Measurements from ENCODE around the gene ADGRE3. TPM values are rescaled to one million over a fixed set of nuclear protein-coding genes. Genes with fewer than 3 reads are reported as not detected.

ADGRE3 gene
- total and polyA plus RNA-seq, 2 of the 4 experiments (the other 2 are of a cell fraction): not detected

DNA sequence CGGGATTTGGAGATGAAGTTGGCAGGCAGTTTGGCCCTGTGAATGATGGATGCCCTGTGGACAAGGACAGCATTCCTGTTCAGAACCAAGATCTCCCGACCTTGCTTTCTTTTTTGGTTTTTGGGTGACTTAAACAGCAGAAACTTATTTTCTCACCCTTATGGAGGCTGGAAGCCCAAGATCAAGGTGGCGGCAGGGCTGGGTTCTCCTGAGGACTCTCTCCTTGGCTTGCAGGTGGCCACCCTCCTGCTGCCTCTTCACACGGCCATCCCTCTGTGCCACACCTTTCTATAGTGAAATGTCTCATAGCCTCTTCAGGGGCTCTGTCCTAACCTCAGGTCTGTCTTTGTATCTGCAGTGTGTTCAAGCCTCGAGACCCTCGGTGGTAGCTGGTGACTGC is 29.2 kb upstream of the ADGRE3 start:
- Histone ChIP-seq H3K4ac (ENCODE audit: low read depth, low read length) (no peak overlapping the region), H3K27ac (ENCODE audit: insufficient read depth, low read length) (no peak overlapping the region), H3K79me1 (ENCODE audit: low read depth in 1 of 2, low read length in 2 of 2) (no peaks in the 10 kb centered on the region), H3K27me3 (ENCODE audit: control insufficient read depth, insufficient read depth, low read length) (no peaks in the 10 kb centered on the region), H3K9me3 (ENCODE audit: control insufficient read depth, insufficient read depth, low read length) (peaks cover 2% of the 10 kb centered on the region; the same call in 1 of the 2 replicates), H2BK5ac (ENCODE audit: low read depth, low read length, poor library complexity, severe bottlenecking) (no peak overlapping the region), H4K91ac (ENCODE audit: insufficient read depth, low read depth, low read length) (no peak overlapping the region), H4K5ac (ENCODE audit: low read depth, low read length) (no peak overlapping the region), H4K8ac (ENCODE audit: low read depth in 2 of 2, low read length in 2 of 2) (no peak overlapping the region), H2BK120ac (ENCODE audit: low read depth, low read length) (no peak overlapping the region), H3K9ac (ENCODE audit: low read depth, low read length) (no peak overlapping the region), H3K9me1 (ENCODE audit: insufficient read depth, low read length) (peaks cover 2% of the 10 kb centered on the region; the same call in 1 of the 2 replicates), H2BK20ac (ENCODE audit: low read depth, low read length) (no peak overlapping the region), H3K23ac (ENCODE audit: low read depth, low read length) (no peak overlapping the region), H3K36me3 (ENCODE audit: control insufficient read depth, insufficient read depth, low read length) (peaks cover 84% of the 10 kb centered on the region), H3K18ac (ENCODE audit: low read depth, low read length) (no peak overlapping the region), H3K4me3 (ENCODE audit: insufficient read depth, low read depth, low read length) (no peak overlapping the region), H3K4me1 (ENCODE audit: control insufficient read depth, insufficient read depth, low read length) (no peaks in the 10 kb centered on the region), H2AFZ (replicated peaks; ENCODE audit: low read length, poor library complexity) (no peak overlapping the region), H3K4me2 (ENCODE audit: low read depth, low read length) (no peak overlapping the region), H3K14ac (replicated peaks; ENCODE audit: low read depth, low read length) (no peak overlapping the region), H4K20me1 (ENCODE audit: insufficient read depth, low read length) (no peaks in the 10 kb centered on the region), H3K56ac (ENCODE audit: extremely low read depth, insufficient read depth, low read length) (no peak overlapping the region), H2BK15ac (ENCODE audit: low read depth, low read length) (no peak overlapping the region), H2AK9ac (replicated peaks; ENCODE audit: low read depth, low read length, poor library complexity) (no peak overlapping the region), H2AK5ac (ENCODE audit: low read depth, low read length) (no peak overlapping the region)
- in situ Hi-C loops (cut with MboI; ENCODE audit: low sequenced_read_pairs): no loop called here
- POLR2A ChIA-PET (ENCODE audit: unreplicated experiment): no interaction called here
- intact Hi-C loops (cut with micrococcal nuclease): no loop called here
- TF ChIP-seq CHD1 (IDR thresholded peaks at IDR 0.05; ENCODE audit: low read depth, low read length) (no peak), SMC3 (IDR thresholded peaks at IDR 0.05; ENCODE audit: low read depth, low read length) (no peak), MXI1 (IDR thresholded peaks at IDR 0.05; ENCODE audit: borderline replicate concordance, low read depth, low read length) (no peak), POLR2A (IDR thresholded peaks at IDR 0.05; ENCODE audit: low read depth, low read length) (no peak), RCOR1 (IDR thresholded peaks at IDR 0.05; ENCODE audit: insufficient replicate concordance, low read length) (no peak), FOS (IDR thresholded peaks at IDR 0.05; ENCODE audit: low read depth, low read length) (no peak), MAFK (IDR thresholded peaks at IDR 0.05; ENCODE audit: low read depth, low read length) (no peak), MAZ (IDR thresholded peaks at IDR 0.05; ENCODE audit: borderline replicate concordance, low read depth, low read length) (no peak), NFE2L2 (IDR thresholded peaks at IDR 0.05; ENCODE audit: low read depth, low read length) (no peak), BHLHE40 (IDR thresholded peaks at IDR 0.05; ENCODE audit: low read depth, low read length) (no peak), RAD21 (IDR thresholded peaks at IDR 0.05; ENCODE audit: low read length) (no peak), CEBPB (IDR thresholded peaks at IDR 0.05; ENCODE audit: low read depth, low read length) (no peak), RFX5 (IDR thresholded peaks at IDR 0.05; ENCODE audit: low read depth, low read length) (no peak)
- TF ChIP-seq, protein P1, sequence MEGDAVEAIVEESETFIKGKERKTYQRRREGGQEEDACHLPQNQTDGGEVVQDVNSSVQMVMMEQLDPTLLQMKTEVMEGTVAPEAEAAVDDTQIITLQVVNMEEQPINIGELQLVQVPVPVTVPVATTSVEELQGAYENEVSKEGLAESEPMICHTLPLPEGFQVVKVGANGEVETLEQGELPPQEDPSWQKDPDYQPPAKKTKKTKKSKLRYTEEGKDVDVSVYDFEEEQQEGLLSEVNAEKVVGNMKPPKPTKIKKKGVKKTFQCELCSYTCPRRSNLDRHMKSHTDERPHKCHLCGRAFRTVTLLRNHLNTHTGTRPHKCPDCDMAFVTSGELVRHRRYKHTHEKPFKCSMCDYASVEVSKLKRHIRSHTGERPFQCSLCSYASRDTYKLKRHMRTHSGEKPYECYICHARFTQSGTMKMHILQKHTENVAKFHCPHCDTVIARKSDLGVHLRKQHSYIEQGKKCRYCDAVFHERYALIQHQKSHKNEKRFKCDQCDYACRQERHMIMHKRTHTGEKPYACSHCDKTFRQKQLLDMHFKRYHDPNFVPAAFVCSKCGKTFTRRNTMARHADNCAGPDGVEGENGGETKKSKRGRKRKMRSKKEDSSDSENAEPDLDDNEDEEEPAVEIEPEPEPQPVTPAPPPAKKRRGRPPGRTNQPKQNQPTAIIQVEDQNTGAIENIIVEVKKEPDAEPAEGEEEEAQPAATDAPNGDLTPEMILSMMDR (conservative IDR thresholded peaks at IDR 0.05; ENCODE audit: low read depth, low read length): no peak
- TF ChIP-seq, protein P2, sequence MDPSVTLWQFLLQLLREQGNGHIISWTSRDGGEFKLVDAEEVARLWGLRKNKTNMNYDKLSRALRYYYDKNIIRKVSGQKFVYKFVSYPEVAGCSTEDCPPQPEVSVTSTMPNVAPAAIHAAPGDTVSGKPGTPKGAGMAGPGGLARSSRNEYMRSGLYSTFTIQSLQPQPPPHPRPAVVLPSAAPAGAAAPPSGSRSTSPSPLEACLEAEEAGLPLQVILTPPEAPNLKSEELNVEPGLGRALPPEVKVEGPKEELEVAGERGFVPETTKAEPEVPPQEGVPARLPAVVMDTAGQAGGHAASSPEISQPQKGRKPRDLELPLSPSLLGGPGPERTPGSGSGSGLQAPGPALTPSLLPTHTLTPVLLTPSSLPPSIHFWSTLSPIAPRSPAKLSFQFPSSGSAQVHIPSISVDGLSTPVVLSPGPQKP (IDR thresholded peaks at IDR 0.05; ENCODE audit: borderline replicate concordance, low read depth, low read length): no peak
- TF ChIP-seq, protein P3, sequence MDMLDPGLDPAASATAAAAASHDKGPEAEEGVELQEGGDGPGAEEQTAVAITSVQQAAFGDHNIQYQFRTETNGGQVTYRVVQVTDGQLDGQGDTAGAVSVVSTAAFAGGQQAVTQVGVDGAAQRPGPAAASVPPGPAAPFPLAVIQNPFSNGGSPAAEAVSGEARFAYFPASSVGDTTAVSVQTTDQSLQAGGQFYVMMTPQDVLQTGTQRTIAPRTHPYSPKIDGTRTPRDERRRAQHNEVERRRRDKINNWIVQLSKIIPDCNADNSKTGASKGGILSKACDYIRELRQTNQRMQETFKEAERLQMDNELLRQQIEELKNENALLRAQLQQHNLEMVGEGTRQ (IDR thresholded peaks at IDR 0.05; ENCODE audit: low read depth, low read length): no peak
- no TSS peak for BruUV-seq (replicated peaks)
- dilution Hi-C loops (cut with HindIII; ENCODE audit: low sequenced_read_pairs, unreplicated experiment): no loop called here
- WGBS, 2 experiments (ENCODE audit: extremely low coverage in 2 of 2, insufficient read length in 1 of 2): 100% methylated on average over 1 of the region's 6 CpGs; no CpG with 5 or more reads in 1 of the 2 experiments
- no peak for DNase-seq
- CTCF ChIA-PET: no interaction called here
- ATAC-seq (ENCODE audit: low read depth): no peak
